ENCODE data around the gene GLUD1. TPM values are rescaled to one million over a fixed set of nuclear protein-coding genes. Genes with fewer than 3 reads are reported as not detected.
"Not testable (repeated sequence)": the region's sequence is repeated elsewhere in the genome, so short reads cannot be mapped to it uniquely, and the experiment has no call there.

Gene GLUD1
- total RNA-seq, 2 donors from 2014 or later, result 154 to 437 TPM

GRCh38 chr10:87089746-87090145, 4.9 kb downstream of the GLUD1 start:
- Histone ChIP-seq H3K27ac (peak overlapping the region in 1 of 2 donors; percentile 94), H3K4me1 (replicated peaks) (no peaks in the 10 kb centered on the region), H3K9me3 (no peaks in the 10 kb centered on the region), H3K4me3 (peak overlapping the region in 1 of 2 donors; percentile 86), H3K27me3 (replicated peaks; ENCODE audit: insufficient read depth) (no peaks in the 10 kb centered on the region), H3K36me3 (no peaks in the 10 kb centered on the region)
- TF ChIP-seq POLR2AphosphoS5 (IDR thresholded peaks at IDR 0.05), result no peak
- no peak for TF ChIP-seq POLR2A (IDR thresholded peaks at IDR 0.05)
- no peak for TF ChIP-seq CTCF (IDR thresholded peaks at IDR 0.05)
- 49% methylated on average over 4 of the region's 4 CpGs for WGBS
- intact Hi-C loops (cut with DNase I), result loop anchor here (10.0 kb wide), 1 partner anchor 405 kb away; no protein-coding TSS in a partner anchor
- DNase-seq (ENCODE audit: low spot score), result no peak

GRCh38 chr10:87085537-87085936, 9.1 kb downstream of the GLUD1 start:
- Histone ChIP-seq H3K4me3 (no peak overlapping the region), H3K4me1 (replicated peaks) (no peaks in the 10 kb centered on the region), H3K36me3 (no peaks in the 10 kb centered on the region), H3K27me3 (replicated peaks; ENCODE audit: insufficient read depth) (no peaks in the 10 kb centered on the region), H3K9me3 (no peaks in the 10 kb centered on the region), H3K27ac (no peak overlapping the region)
- intact Hi-C loops (cut with DNase I), result no loop called here
- no peak for DNase-seq (ENCODE audit: low spot score)
- TF ChIP-seq CTCF (IDR thresholded peaks at IDR 0.05) (no peak), POLR2AphosphoS5 (IDR thresholded peaks at IDR 0.05) (no peak), POLR2A (IDR thresholded peaks at IDR 0.05) (no peak)
- 88% methylated on average over 1 of the region's 1 CpG for WGBS

- H3K27ac ChIP-seq; DNase-seq (ENCODE audit: low spot score); H3K27me3 ChIP-seq (replicated peaks; ENCODE audit: insufficient read depth); H3K9me3 ChIP-seq; H3K4me1 ChIP-seq (replicated peaks); intact Hi-C loops (cut with DNase I); H3K36me3 ChIP-seq; H3K4me3 ChIP-seq: not testable (repeated sequence)
Observed at GRCh38 chr10:87084291-87084782, 10.3 kb downstream of the GLUD1 start.

- H3K27ac ChIP-seq; intact Hi-C loops (cut with DNase I); H3K36me3 ChIP-seq; H3K4me3 ChIP-seq; H3K4me1 ChIP-seq (replicated peaks); H3K9me3 ChIP-seq; DNase-seq (ENCODE audit: low spot score); H3K27me3 ChIP-seq (replicated peaks; ENCODE audit: insufficient read depth): not testable (repeated sequence)
- 46% methylated on average over 5 of the region's 5 CpGs for WGBS
Observed at GRCh38 chr10:87083576-87084290, 10.9 kb downstream of the GLUD1 start.

GRCh38 chr10:87082219-87082618, 12.4 kb downstream of the GLUD1 start:
- DNase-seq (ENCODE audit: low spot score); H3K4me3 ChIP-seq; H3K9me3 ChIP-seq; H3K36me3 ChIP-seq; intact Hi-C loops (cut with DNase I); H3K4me1 ChIP-seq (replicated peaks); H3K27me3 ChIP-seq (replicated peaks; ENCODE audit: insufficient read depth): not testable (repeated sequence)
- peak overlapping the region in 1 of 2 donors; percentile 38 for H3K27ac ChIP-seq
- 44% methylated on average over 1 of the region's 1 CpG for WGBS

GRCh38 chr10:87081574-87081973, 13.1 kb downstream of the GLUD1 start:
- H3K4me3 ChIP-seq; H3K27ac ChIP-seq; H3K36me3 ChIP-seq; DNase-seq (ENCODE audit: low spot score); intact Hi-C loops (cut with DNase I); H3K27me3 ChIP-seq (replicated peaks; ENCODE audit: insufficient read depth); H3K4me1 ChIP-seq (replicated peaks); H3K9me3 ChIP-seq: not testable (repeated sequence)
- 49% methylated on average over 2 of the region's 3 CpGs for WGBS

- H3K9me3 ChIP-seq; H3K4me3 ChIP-seq; H3K27me3 ChIP-seq (replicated peaks; ENCODE audit: insufficient read depth); H3K4me1 ChIP-seq (replicated peaks); DNase-seq (ENCODE audit: low spot score); intact Hi-C loops (cut with DNase I); H3K27ac ChIP-seq; H3K36me3 ChIP-seq: not testable (repeated sequence)
- 95% methylated on average over 9 of the region's 31 CpGs for WGBS
Observed at GRCh38 chr10:87080621-87081020, 14.0 kb downstream of the GLUD1 start.
